Pancreas (tissue), 10 donors: ENCODE data around the gene RICTOR. TPM values are rescaled to one million over a fixed set of nuclear protein-coding genes. Genes with fewer than 3 reads are reported as not detected.

ENCODE experiments used
- ATAC-seq, 4 donors: fragments of 200-7000 bp; cut with Tn5 transposase; one replicate each; pipeline versions ENCODE4 v1.8.0 to v1.9.1; 2020; ENCODE audit warnings: mild to moderate bottlenecking in 4 of 4, moderate library complexity in 4 of 4
- DNase-seq, 6 donors: peaks; one replicate each; pipeline ENCODE4 v3.0.0-alpha.2; 2020
- FAIRE-seq: peaks from 2 replicates; lab custom pipeline; 2012; peaks lifted over from hg19 to GRCh38; lab: Jason Lieb, UNC
- H3K27ac ChIP-seq, 4 donors: fragments of 200-600 bp; sonication (generic); 1 replicate in 3 of 4; 2 replicates in 1 of 4; pipeline versions ENCODE4 v1.5.0 to v1.8.0; 2020
- H3K27me3 ChIP-seq, 4 donors: fragments of 200-600 bp; one replicate each; pipeline ENCODE4 v1.8.0; 2021
- H3K36me3 ChIP-seq, 3 donors: fragments of 200-600 bp; sonication (generic) in 1 of 3; one replicate each; pipeline versions ENCODE4 v1.5.0 to v1.8.0; 2020 to 2021
- H3K4me1 ChIP-seq, 3 donors: fragments of 200-600 bp; one replicate each; pipeline ENCODE4 v1.8.0; 2021
- H3K4me3 ChIP-seq, 4 donors: fragments of 200-600 bp; sonication (generic) in 2 of 4; one replicate each; pipeline versions ENCODE4 v1.5.0 to v1.8.0; 2020 to 2021
- H3K9me3 ChIP-seq, 4 donors: fragments of 200-600 bp; one replicate each; pipeline ENCODE4 v1.8.0; 2021
- CTCF ChIP-seq, 4 donors: fragments of 200-600 bp; sonication (generic) in 3 of 4; IDR thresholded peaks; one replicate each; pipeline versions ENCODE4 v1.5.0 to v1.8.0; 2021; ENCODE audit warnings: antibody characterized with exemption in 4 of 4
- WGBS, 2 donors: extraction: QIAGEN DNeasy Blood & Tissue Kit; methylation state at CpG; one replicate each; pipeline ENCODE4 v1.1.7; 2013; 5-methylcytosine and 5-hydroxymethylcytosine counted together
- intact Hi-C, 3 donors: fragments of 100-400 bp; cut with DNase I; formaldehyde crosslinking; loops; one replicate each; pipeline versions ENCODE4 v1.11.1 to v1.14.2; 2022
- polyA plus RNA-seq, 2 donors: library from polyadenylated mRNA; stranded (reverse); fragments of 200-250 nt; gene quantifications; one replicate each; pipeline ENCODE4 v1.2.3, GENCODE V29; 2013
- total RNA-seq, 6 donors: library from RNA; stranded (reverse); fragmentation: NEBNext Ultra II Directional in 4 of 6; extraction: Animal tissue kit (Norgen Biotek cat#: 25700) in 4 of 6; gene quantifications; one replicate each; pipeline versions ENCODE4 v1.2.1 to v1.2.4, GENCODE V29; 2021 to 2023
- donor health status: healthy with polysubstance abuse.
- donor health status: DM: no; HTN: no; CAD: no; lungs with moderate emphysema.
- donor health status: DM: no; HTN: no; CAD: no.
- donor health status: control.
- donor health status: control.
- donor health status: Bipolar disorder and iron deficiency.
- donor health status: DM: yes; HTN: yes; CAD: no.
- donor health status: DM: no; HTN: no; CAD: no.
- donor health status: DM: no; HTN: no; CAD: no.
- donor health status: DM: yes; HTN: yes; CAD: no.

Gene RICTOR
- total and polyA plus RNA-seq, 8 donors = 4.2 to 23.0 (median 14.1) TPM

- H3K36me3 ChIP-seq = peaks cover 0 to 8% (median 0%) of the 10 kb centered on the region in 3 donors
- FAIRE-seq (no peak), DNase-seq (no peak), ATAC-seq (no peak)
- intact Hi-C loops = no loop called here
- no peak for TF ChIP-seq CTCF (IDR thresholded peaks at IDR 0.05)
- no peak overlapping the region for H3K4me3 ChIP-seq
- no peaks in the 10 kb centered on the region for H3K9me3 ChIP-seq
- WGBS, 2 donors = 86 to 93% methylated on average over 9 of the region's 9 CpGs
- no peak overlapping the region for H3K27ac ChIP-seq
- no peaks in the 10 kb centered on the region for H3K4me1 ChIP-seq
- no peaks in the 10 kb centered on the region for H3K27me3 ChIP-seq
Measured at GRCh38 chr5:38985909-38986452, 88.2 kb downstream of the RICTOR start.

GRCh38 chr5:38979535-38979934 lies 94.7 kb downstream of the RICTOR start:
- no peaks in the 10 kb centered on the region for H3K36me3 ChIP-seq
- TF ChIP-seq CTCF (IDR thresholded peaks at IDR 0.05) = no peak
- intact Hi-C loops = no loop called here
- no peak overlapping the region for H3K4me3 ChIP-seq
- FAIRE-seq (no peak), DNase-seq (no peak), ATAC-seq (no peak)
- no peaks in the 10 kb centered on the region for H3K4me1 ChIP-seq
- no peaks in the 10 kb centered on the region for H3K27me3 ChIP-seq
- H3K9me3 ChIP-seq = no peaks in the 10 kb centered on the region
- 66 to 68% methylated on average over 2 of the region's 2 CpGs for WGBS, 2 donors
- no peak overlapping the region for H3K27ac ChIP-seq

- DNase-seq (no peak), ATAC-seq (no peak), FAIRE-seq (peak; percentile 26)
- H3K27me3 ChIP-seq = no peaks in the 10 kb centered on the region
- intact Hi-C loops = no loop called here
- no peaks in the 10 kb centered on the region for H3K4me1 ChIP-seq
- no peak for TF ChIP-seq CTCF (IDR thresholded peaks at IDR 0.05)
- H3K36me3 ChIP-seq = no peaks in the 10 kb centered on the region
- H3K27ac ChIP-seq = no peak overlapping the region
- H3K9me3 ChIP-seq = no peaks in the 10 kb centered on the region
- H3K4me3 ChIP-seq = no peak overlapping the region
Measured at GRCh38 chr5:38978036-38978435, 96.2 kb downstream of the RICTOR start.

- DNase-seq = no peak
- Histone ChIP-seq H3K9me3 (no peaks in the 10 kb centered on the region), H3K4me3 (no peak overlapping the region), H3K36me3 (peaks cover 0 to 37% (median 11%) of the 10 kb centered on the region in 3 donors), H3K4me1 (no peaks in the 10 kb centered on the region), H3K27me3 (no peaks in the 10 kb centered on the region), H3K27ac (no peak overlapping the region)
- TF ChIP-seq CTCF (IDR thresholded peaks at IDR 0.05) = no peak
- 94 to 97% methylated on average over 4 to 5 of the region's 5 CpGs for WGBS, 2 donors
- no peak for FAIRE-seq
- no peak for ATAC-seq
- intact Hi-C loops = no loop called here
Measured at GRCh38 chr5:38968665-38969064, 105.5 kb downstream of the RICTOR start.

- TF ChIP-seq CTCF (IDR thresholded peaks at IDR 0.05) = no peak
- H3K27me3 ChIP-seq = no peaks in the 10 kb centered on the region
- no peaks in the 10 kb centered on the region for H3K9me3 ChIP-seq
- intact Hi-C loops = no loop called here
- DNase-seq (no peak), ATAC-seq (no peak), FAIRE-seq (no peak)
- H3K36me3 ChIP-seq = peaks cover 0 to 60% (median 3%) of the 10 kb centered on the region in 3 donors
- no peak overlapping the region for H3K4me3 ChIP-seq
- no peak overlapping the region for H3K27ac ChIP-seq
- H3K4me1 ChIP-seq = no peaks in the 10 kb centered on the region
- 86 to 87% methylated on average over 2 of the region's 2 CpGs for WGBS, 2 donors
Measured at GRCh38 chr5:38961691-38962090, 112.5 kb downstream of the RICTOR start.
